ENCODE results near the gene OPN4.
A peak's percentile ranks its signal among the peaks of the same experiment; 100 is the strongest.
"Not testable (repeated sequence)": the region's sequence is repeated elsewhere in the genome, so short reads cannot be mapped to it uniquely, and the experiment has no call there.

Gene OPN4

GRCh38 chr10:86654411-86655172, at the start of gene OPN4:
TSS of gene OPN4 (plus strand) at chr10:86654547. CDS start at chr10:86654784, 237 bp downstream.
- no peak for DNase-seq (ENCODE audit: low read depth in 3 of 3)

GRCh38 chr10:86607674-86608073, 46.7 kb upstream of the OPN4 start:
- no peak for DNase-seq (ENCODE audit: low read depth in 3 of 3)

GRCh38 chr10:86609920-86610319, 44.4 kb upstream of the OPN4 start:
- no peak for DNase-seq (ENCODE audit: low read depth in 3 of 3)

GRCh38 chr10:86611386-86611785, 43.0 kb upstream of the OPN4 start:
- DNase-seq (ENCODE audit: low read depth in 3 of 3): no peak

GRCh38 chr10:86613096-86613495, 41.3 kb upstream of the OPN4 start:
- DNase-seq (ENCODE audit: low read depth in 3 of 3): no peak

GRCh38 chr10:86613905-86614304, 40.4 kb upstream of the OPN4 start:
- no peak for DNase-seq (ENCODE audit: low read depth in 3 of 3)

GRCh38 chr10:86614853-86615252, 39.5 kb upstream of the OPN4 start:
- no peak for DNase-seq (ENCODE audit: low read depth in 3 of 3)

GRCh38 chr10:86617278-86617677, 37.1 kb upstream of the OPN4 start:
- not testable (repeated sequence) for DNase-seq (ENCODE audit: low read depth in 3 of 3)

- DNase-seq (ENCODE audit: low read depth in 3 of 3): no peak
These were observed 26.0 kb upstream of the OPN4 start for GRCh38 chr10:86628311-86628710.

- DNase-seq (ENCODE audit: low read depth in 3 of 3): no peak
These were observed 24.3 kb upstream of the OPN4 start for GRCh38 chr10:86630079-86630478.

GRCh38 chr10:86632009-86632800, 22.1 kb upstream of the OPN4 start:
- no peak for DNase-seq (ENCODE audit: low read depth in 3 of 3)

- no peak for DNase-seq (ENCODE audit: low read depth in 3 of 3)
These were observed 21.4 kb upstream of the OPN4 start for GRCh38 chr10:86632951-86633350.

- no peak for DNase-seq (ENCODE audit: low read depth in 3 of 3)
These were observed 18.9 kb upstream of the OPN4 start for GRCh38 chr10:86635402-86635801.

- DNase-seq (ENCODE audit: low read depth in 3 of 3): no peak
These were observed 18.0 kb upstream of the OPN4 start for GRCh38 chr10:86636311-86636710.

GRCh38 chr10:86642021-86642420, 12.3 kb upstream of the OPN4 start:
- DNase-seq (ENCODE audit: low read depth in 3 of 3): no peak

- no peak for DNase-seq (ENCODE audit: low read depth in 3 of 3)
These were observed 11.8 kb upstream of the OPN4 start for GRCh38 chr10:86642499-86642898.

GRCh38 chr10:86644152-86644793, 10.1 kb upstream of the OPN4 start:
- peak in 1 of 3 donors; percentile 3 for DNase-seq (ENCODE audit: low read depth in 3 of 3)

GRCh38 chr10:86644794-86645445, 9.4 kb upstream of the OPN4 start:
- no peak for DNase-seq (ENCODE audit: low read depth in 3 of 3)

GRCh38 chr10:86645621-86646165, 8.7 kb upstream of the OPN4 start:
- not testable (repeated sequence) for DNase-seq (ENCODE audit: low read depth in 3 of 3)

- no peak for DNase-seq (ENCODE audit: low read depth in 3 of 3)
These were observed 7.8 kb upstream of the OPN4 start for GRCh38 chr10:86646532-86646931.

GRCh38 chr10:86646933-86647332, 7.4 kb upstream of the OPN4 start:
- no peak for DNase-seq (ENCODE audit: low read depth in 3 of 3)

Measured in stimulated activated CD4-positive, alpha-beta T cell treated with anti-CD3 and anti-CD28 coated beads, TNF-alpha, amount 100 ng/mL, for 48 hours (primary cell).